Lower leg skin (tissue), 3 donors: ENCODE results near the gene OVOL1.

ENCODE experiments used
- CTCF ChIP-seq, 3 donors: fragments of 450-650 bp; IDR thresholded peaks; one replicate each; pipeline ENCODE4 v1.5.1; 2016; ENCODE audit warnings: antibody characterized with exemption in 3 of 3, mild to moderate bottlenecking in 3 of 3, moderate library complexity in 2 of 3
- POLR2A ChIP-seq, 2 donors: fragments of 450-650 bp; IDR thresholded peaks; one replicate each; pipeline ENCODE4 v1.6.1; 2016 to 2017; ENCODE audit warnings: antibody characterized with exemption in 2 of 2, mild to moderate bottlenecking in 1 of 2, moderate library complexity in 1 of 2

GRCh38 chr11:65787649-65788622 is 1.1 kb downstream of the OVOL1 start:
- TF ChIP-seq CTCF (IDR thresholded peaks at IDR 0.05) (no peak), POLR2A (IDR thresholded peaks at IDR 0.05) (no peak)
